ENCODE results near the gene CHPF. TPM values are rescaled to one million over a fixed set of nuclear protein-coding genes. Genes with fewer than 3 reads are reported as not detected.

CHPF gene
- total RNA-seq, 2 experiments from 2014 or later, result 24.1 to 33.0 TPM

GRCh38 chr2:219540784-219541504 lies 2.7 kb downstream of the CHPF start:
- Histone ChIP-seq H3K4me1 (ENCODE audit: insufficient read depth, low read length, poor library complexity, severe bottlenecking) (no peaks in the 10 kb centered on the region), H4K20me1 (ENCODE audit: insufficient read depth, low read length) (0 out of 2 replicates have a peak, but pooled peaks cover 5% of the 10 kb centered on the region), H3K9me3 (ENCODE audit: low read length) (no peaks in the 10 kb centered on the region), H3K36me3 (ENCODE audit: insufficient read depth, low read length) (peaks cover 24% of the 10 kb centered on the region), H3K27ac (ENCODE audit: low read depth, low read length, poor library complexity, severe bottlenecking) (no peak overlapping the region), H2AFZ (ENCODE audit: low read length) (no peak overlapping the region; the same call in 1 of the 2 replicates), H3K79me2 (ENCODE audit: insufficient read depth, low read depth, low read length) (peaks cover 9% of the 10 kb centered on the region; the same call in 1 of the 2 replicates), H3K9me2 (ENCODE audit: insufficient read depth, low read length) (no peaks in the 10 kb centered on the region), H3K4me2 (ENCODE audit: low read length) (peak overlapping the region; percentile 81; the same call in 1 of the 2 replicates), H3K4me3 (ENCODE audit: low read depth, low read length, poor library complexity, severe bottlenecking) (peak overlapping the region; percentile 80)
- intact Hi-C loops (cut with micrococcal nuclease; ENCODE audit: unreplicated experiment), result loop anchor here (1.0 to 5.0 kb wide), 4 partner anchors 101 to 364 kb away; partner anchors contain the start of genes CNPPD1, DNPEP and RETREG2
- no peak for DNase-seq (ENCODE audit: low spot score)
- POLR2A ChIA-PET, result interaction anchor here (0.9 to 1.1 kb wide), 2 partner anchors 42 to 56 kb away, joined by 3 to 4 read pairs; partner anchors contain the start of genes GMPPA and STK11IP
- CTCF ChIA-PET (ENCODE audit: unreplicated experiment), result interaction anchor here (0.5 to 2.0 kb wide), 7 partner anchors 11 to 1691 kb away, joined by 3 to 6 read pairs (median 3); partner anchors contain the start of gene GMPPA
- no peak for TF ChIP-seq EZH2phosphoT487 (IDR thresholded peaks at IDR 0.05; ENCODE audit: borderline replicate concordance, low read depth, low read length)
- TF ChIP-seq CTCF (conservative IDR thresholded peaks at IDR 0.05; ENCODE audit: low read length), result no peak
- no TSS peak for BruUV-seq (replicated peaks)

DNA sequence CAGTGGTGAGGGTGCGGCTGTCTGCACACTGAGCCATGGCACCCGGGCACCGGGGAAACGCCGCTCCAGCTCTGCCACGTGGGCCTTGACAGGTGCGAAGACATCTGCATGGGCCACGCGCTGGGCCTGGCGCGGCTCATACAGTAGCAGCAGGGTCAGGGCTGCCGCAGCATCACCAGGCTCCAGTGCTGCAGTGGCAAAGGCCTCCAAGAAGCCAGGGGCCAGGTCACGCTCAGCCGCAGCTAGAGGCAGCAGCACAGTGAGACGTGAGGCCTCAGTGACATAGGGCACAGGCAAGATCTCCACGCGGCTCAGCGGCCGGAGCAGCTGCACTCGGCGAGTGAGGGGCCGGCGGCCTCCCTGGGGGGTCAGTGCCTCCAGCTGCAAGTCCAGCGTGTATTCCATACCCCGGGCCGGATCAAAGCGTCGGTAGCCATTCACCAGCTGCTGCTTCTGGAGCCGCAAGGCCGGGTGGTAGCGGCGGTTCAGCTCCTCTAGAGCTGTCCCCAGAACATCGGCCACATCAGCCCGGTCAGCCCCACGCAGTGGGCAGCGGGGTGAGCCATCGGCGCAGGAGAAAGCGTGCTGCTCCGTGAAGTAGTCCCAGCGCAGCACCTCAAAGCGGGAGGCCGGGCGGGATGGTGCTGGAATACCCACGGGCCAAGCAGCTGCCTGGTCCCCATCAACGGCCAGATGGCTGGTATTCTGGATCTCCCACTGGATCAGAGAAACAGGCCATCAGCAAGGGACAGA lies 3.5 kb downstream of the CHPF start:
- ChIA-PET POLR2A (no interaction called here), CTCF (ENCODE audit: unreplicated experiment) (interaction anchor here (0.6 to 2.0 kb wide), 3 partner anchors 10 to 43 kb away, joined by 3 to 6 read pairs (median 5); partner anchors contain the start of gene GMPPA)
- no peaks in the 10 kb centered on the region for H3K4me1 ChIP-seq (ENCODE audit: insufficient read depth, low read length, poor library complexity, severe bottlenecking)
- TF ChIP-seq EZH2phosphoT487 (IDR thresholded peaks at IDR 0.05; ENCODE audit: borderline replicate concordance, low read depth, low read length) (no peak), CTCF (conservative IDR thresholded peaks at IDR 0.05; ENCODE audit: low read length) (no peak)
- intact Hi-C loops (cut with micrococcal nuclease; ENCODE audit: unreplicated experiment), result loop anchor here (5.0 kb wide), 2 partner anchors 153 to 363 kb away; partner anchors contain the start of genes CNPPD1, DNPEP and RETREG2
- H3K27ac ChIP-seq (ENCODE audit: low read depth, low read length, poor library complexity, severe bottlenecking), result no peak overlapping the region
- H3K9me2 ChIP-seq (ENCODE audit: insufficient read depth, low read length), result no peaks in the 10 kb centered on the region
- H3K36me3 ChIP-seq (ENCODE audit: insufficient read depth, low read length), result peaks cover 24% of the 10 kb centered on the region
- no peak overlapping the region for H3K4me3 ChIP-seq (ENCODE audit: low read depth, low read length, poor library complexity, severe bottlenecking)
- H3K4me2 ChIP-seq (ENCODE audit: low read length), result no peak overlapping the region
- peaks cover 9% of the 10 kb centered on the region; the same call in 1 of the 2 replicates for H3K79me2 ChIP-seq (ENCODE audit: insufficient read depth, low read depth, low read length)
- no peak overlapping the region for H2AFZ ChIP-seq (ENCODE audit: low read length)
- no peak for DNase-seq (ENCODE audit: low spot score)
- no TSS peak for BruUV-seq (replicated peaks)
- H3K9me3 ChIP-seq (ENCODE audit: low read length), result no peaks in the 10 kb centered on the region
- 0 out of 2 replicates have a peak, but pooled peaks cover 5% of the 10 kb centered on the region for H4K20me1 ChIP-seq (ENCODE audit: insufficient read depth, low read length)

Measured in OCI-LY7 (cell line).